Middle frontal gyrus (tissue), 1 donor: Measurements from ENCODE around the gene VPS25.
"Not testable (repeated sequence)": the region's sequence is repeated elsewhere in the genome, so short reads cannot be mapped to it uniquely, and the experiment has no call there.

Experiments used
- DNase-seq: peaks from one replicate; pipeline ENCODE4 v3.0.0-alpha.2; 2015; ENCODE audit warnings: low spot score; ENCODE audit errors: extremely low spot score

Gene VPS25

DNA sequence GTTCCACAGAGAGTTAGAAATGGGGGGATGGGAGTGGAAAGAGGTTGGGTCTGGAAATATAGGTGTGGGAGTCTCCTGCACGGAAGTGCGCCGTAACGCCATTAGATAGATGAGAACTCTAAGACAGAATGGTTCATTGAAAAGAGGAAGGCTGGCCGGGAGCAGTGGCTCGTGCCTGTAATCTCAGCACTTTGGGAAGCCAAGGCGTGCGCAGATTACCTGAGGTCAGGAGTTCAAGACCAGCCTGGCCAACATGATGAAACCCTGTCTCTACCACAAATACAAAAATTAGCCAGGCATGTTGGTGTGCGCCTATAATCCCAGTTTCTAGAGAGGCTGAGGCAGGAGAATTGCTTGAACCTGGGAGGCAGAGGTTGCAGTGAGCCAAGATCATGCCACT, 5.2 kb upstream of the VPS25 start:
- not testable (repeated sequence) for DNase-seq

DNA sequence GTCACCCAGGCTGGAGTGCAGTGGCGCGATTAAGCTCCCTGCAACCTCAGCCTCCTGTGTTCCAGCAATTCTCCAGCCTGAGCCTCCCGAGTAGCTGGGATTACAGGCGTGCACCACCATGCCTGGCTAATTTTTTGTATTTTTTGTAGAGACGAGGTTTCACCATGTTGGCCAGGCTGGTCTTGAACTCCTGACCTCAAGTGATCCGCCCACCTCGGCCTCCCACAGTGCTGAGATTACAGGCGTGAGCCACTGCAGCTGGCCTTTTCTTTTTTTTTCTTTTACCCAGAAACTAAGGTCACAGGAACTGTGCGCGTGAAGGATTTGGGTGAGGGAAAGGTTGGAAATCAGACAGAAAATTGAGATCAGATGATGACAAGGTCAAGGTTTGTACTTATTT, 3.3 kb upstream of the VPS25 start:
- DNase-seq, result not testable (repeated sequence)

DNA sequence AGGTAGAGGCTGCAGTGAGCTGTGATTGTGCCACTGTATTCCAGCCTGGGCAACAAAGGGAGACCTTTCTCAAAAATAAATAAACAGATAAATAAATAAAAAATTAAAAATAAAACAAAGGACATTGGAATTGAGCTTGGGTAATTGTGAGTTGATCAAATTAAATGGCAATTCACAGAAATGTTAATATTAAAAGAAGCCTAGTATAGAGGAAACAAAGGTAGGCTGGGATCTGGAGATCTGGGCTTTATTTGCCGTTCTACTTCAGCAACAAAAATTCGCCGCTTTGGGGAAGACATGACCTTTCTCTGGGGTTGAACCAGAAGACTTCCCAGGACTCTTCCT, 332 bp upstream of the VPS25 start:
- DNase-seq, result no peak

DNA sequence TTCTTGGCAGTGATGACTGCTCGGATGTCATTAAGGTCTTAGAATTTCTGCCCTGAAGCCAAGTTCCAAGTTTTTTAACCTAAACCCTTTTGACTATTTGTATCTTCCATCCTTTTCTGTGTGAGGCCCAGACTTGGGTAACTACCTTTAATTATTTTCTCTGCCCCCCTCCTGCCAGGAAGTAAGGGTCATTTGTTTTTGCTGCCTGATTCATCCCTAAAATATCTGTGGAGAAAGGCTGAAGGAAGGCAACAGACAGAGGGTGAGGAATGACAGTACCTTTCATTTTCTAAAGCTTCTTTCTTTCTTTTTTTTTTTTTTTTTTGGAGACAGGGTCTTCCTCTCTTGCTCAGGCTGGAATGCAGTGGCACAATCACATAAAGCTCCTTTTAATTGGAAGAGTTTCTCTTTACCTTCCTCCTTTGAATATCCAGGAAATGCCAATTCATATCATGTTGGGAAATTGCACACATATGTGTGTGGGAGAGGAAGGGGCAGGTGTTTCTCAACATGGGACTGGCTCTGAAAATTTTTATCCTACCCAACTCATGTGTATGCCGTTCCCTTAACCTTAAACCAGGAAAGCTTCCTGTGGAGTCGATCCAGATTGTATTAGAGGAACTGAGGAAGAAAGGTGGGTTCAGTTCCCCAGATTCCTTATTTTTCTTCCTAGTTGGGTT, 957 bp downstream of the VPS25 start:
- DNase-seq, result no peak

DNA sequence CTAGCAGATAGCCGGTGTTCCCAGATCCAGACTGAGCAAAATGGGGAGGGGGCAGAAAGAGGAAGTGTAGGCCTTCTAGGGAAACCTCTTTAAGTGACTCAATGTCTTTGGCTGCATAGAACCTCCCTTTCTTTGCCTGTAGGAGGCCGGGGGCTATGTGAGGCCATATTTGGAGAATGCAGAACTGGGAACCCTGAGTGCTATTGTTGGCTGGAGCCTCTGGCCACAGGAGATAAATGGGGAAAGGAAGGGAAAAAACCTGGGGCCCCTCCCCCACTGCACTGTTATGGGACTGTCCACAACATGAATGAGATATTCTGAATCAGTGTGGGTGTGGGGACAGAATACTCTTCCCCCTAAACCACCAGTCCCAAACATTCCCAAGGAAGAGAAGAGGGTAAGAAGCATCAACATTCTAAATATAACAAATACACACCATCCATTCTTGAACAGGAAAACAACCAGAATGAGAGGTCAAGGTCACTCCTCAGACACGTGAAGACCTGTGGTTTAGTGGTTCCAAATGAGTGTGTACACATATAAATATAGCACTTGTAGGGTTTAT, 2.4 kb downstream of the VPS25 start:
- DNase-seq, result no peak

DNA sequence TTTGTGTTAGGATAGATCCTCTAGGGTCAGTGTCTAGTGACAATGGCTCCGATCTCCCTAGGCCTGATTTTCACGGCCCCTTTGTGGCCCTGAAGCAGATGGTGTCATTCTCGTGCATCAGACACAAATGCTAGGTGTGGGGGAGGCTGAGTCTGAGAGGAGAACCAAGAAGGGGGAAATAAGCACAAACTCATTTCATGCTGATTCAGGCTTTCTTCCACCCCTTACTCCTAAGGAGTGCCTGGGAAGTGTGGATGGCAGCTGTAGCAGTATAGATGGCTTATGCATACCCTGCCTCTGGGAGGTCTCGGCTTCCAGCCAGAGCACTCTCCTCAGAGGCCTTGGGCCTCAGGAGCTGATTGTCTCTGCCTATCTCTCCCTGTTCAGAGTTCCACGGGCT, 5.3 kb downstream of the VPS25 start:
- no peak for DNase-seq

DNA sequence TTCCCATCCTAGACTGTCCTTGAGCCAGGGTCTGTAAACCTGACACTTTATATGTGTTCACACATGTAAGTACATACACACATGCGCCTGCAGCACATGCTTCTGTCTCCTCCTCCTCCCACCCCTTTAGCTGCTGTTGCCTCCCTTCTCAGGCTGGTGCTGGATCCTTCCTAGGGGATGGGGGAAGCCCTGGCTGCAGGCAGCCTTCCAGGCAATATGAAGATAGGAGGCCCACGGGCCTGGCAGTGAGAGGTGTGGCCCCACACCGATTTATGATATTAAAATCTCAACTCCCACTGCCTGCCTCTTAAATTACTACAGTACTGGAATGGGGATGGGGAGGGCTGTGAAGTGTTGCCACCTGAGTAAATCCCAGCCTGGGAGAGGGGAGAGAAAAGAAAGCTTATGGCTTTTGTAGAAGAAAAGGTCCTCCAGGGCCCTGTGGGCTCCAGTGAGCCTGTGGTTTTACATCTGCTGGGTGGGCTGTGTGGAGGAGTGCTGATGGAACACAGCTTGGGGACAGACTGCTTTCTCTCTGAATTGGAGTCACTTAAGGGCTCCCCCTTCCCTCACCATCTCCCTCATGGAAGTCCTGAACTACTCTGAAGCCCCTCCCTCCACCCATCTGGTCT, 6.2 kb downstream of the VPS25 start:
- no peak for DNase-seq

DNA sequence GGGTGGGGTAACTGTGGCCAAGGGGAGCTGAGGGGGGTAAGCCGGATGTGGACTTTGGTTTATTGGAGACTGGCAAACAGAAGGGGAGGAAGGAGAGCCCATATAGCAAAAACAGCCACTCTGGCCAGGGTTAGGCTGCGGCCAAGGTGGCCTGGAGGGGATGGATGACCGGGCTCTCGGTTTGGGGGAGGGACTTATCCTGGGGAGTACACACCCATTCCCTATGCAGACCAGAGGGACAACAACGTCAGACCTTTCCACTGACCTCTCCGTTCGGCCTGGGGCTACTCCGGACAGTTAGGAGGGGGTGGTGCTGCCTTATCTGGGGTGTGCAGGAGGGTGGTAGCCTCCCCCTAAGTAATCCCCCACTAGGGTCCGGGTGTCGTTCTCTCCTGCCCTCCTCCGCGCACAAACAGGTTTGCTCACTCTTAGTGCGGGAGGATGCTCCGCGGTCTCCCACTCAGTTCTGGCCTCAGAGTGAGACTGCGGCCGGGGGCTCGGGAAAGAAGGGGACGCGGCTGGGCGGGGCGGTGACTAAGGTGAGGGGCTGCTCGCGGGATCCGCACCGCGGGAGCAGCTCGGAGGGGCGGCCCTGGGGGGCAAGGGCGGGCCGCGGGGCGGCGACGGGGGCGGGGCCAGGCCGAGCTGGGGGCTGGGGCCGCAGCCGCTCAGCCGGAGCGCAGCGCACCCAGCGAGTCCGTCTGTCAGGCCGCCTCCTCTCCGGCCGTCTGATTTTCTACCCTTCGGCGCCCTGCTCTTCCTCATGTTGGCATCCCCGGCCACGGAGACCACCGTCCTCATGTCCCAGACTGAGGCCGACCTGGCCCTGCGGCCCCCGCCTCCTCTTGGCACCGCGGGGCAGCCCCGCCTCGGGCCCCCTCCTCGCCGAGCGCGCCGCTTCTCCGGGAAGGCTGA, 6.9 kb downstream of the VPS25 start, which contains the start of gene WNK4:
TSS of gene WNK4 (plus strand) at position 675 of the 915 bp plus-strand sequence. CDS start at position 764, 89 bp downstream.
- DNase-seq, result no peak

DNA sequence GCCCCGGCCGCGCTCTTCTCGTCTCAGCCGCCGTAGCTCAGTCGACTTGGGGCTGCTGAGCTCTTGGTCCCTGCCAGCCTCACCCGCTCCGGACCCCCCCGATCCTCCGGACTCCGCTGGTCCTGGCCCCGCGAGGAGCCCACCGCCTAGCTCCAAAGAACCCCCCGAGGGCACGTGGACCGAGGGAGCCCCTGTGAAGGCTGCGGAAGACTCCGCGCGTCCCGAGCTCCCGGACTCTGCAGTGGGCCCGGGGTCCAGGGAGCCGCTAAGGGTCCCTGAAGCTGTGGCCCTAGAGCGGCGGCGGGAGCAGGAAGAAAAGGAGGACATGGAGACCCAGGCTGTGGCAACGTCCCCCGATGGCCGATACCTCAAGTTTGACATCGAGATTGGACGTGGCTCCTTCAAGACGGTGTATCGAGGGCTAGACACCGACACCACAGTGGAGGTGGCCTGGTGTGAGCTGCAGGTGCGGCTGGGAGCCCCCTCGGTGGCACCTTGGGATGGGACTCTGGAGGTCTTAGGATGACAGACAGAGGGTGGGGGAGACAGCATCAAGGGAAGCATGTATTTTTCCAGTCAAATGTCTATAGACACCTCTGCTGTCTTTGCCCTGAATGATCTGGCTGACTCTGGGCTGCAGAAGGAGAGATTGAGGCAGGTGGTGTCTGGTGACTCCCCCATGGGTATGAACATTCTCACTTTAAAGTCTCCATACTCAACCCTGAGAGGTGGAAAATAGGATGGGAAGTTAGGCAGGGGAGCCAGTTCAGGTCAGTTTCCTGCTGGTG, 7.8 kb downstream of the VPS25 start:
- no peak for DNase-seq

DNA sequence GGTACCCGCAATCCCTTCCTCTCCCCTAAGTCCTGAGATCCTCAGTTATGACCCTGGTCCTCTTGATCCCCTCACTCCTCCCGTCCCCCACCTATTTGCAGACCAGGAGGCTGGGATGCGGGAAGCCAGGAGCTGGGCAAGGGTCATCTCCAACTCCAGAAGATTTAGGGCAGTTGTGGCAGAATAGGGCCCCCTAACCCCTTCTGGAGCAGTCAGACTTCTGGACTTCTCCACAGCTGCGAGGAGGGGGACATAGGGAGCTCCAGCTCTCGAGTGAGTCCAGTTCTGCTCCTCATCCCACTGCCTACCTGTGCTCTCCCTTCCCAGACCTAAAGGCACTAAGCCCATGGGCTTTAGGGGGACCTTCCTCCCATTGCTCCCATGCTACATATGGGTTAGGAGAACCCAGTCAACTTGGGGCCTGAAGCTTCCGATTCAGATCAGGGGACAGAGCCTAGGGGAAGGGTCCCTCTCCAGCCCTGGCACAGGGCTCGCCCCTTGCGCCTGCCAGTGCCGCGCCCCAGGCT, 8.5 kb downstream of the VPS25 start:
- no peak for DNase-seq

DNA sequence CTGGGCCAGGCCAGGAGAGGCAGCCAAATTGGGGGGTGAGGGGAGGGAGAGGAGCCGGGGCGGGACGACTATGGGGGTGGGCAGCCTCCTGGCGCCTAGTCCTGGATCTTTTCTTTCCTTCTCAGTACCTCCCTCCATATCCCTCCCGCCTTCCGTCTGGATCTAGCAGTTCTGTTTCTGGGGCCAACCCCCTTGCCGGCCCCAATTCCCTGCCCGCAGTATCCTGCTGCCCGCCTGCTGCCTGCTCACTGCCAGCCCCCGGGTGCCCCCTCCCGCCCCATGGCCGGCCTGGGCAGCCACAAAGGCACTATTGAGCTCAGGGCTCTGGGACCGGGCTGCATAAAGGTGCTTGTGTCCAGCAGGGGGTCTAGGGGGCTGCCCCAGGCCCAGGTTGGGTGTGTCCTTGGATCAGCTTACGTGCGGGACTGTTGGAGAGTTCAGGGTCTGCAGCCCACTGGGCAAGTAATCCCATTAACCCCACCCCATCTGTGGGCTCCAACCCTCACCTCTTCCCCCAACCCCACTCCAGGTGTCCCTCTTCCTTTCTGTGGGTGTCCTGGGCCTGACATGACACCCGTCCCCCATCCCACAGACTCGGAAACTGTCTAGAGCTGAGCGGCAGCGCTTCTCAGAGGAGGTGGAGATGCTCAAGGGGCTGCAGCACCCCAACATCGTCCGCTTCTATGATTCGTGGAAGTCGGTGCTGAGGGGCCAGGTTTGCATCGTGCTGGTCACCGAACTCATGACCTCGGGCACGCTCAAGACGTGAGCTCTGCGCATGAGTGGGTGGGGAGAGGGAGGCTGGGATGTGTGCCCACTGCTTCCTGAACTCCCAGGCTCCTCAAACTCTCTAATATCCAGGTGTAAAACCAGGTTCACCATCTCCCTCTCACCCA, 9.2 kb downstream of the VPS25 start:
- no peak for DNase-seq

DNA sequence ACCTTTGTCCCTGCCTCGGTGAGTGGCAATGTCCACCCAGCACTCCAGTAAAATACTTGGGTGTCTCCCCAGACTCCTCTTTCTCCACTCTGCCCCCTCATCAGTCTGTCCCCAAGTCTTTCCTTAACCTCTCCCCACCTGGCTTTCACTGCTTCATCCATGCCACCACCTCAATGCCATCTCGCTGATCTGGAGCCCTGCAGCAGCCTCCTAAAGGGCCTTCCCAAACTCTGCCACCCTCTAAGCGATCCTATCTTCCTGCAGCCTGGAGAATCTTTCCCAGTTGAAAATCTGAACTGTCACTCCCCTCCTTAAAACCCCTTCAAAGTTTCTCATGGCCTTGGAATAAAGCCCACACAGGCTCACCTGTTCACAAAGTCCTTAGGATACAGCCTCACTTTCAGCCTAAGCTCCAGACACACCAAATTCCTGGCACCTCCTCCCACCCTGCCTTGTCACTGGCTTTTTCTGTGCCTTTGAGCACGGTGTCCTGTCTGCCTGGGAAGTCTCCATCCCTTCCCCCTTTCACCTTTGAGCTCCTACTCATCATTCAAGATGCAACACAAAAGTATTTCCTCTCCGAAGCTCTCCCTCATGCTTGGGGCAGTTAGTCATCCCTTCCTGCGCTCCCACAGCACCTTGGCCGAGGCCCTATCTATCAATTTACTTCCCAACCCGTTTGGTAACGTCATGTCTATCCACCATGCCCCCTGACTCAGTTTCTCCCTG, 10.0 kb downstream of the VPS25 start:
- DNase-seq, result no peak

DNA sequence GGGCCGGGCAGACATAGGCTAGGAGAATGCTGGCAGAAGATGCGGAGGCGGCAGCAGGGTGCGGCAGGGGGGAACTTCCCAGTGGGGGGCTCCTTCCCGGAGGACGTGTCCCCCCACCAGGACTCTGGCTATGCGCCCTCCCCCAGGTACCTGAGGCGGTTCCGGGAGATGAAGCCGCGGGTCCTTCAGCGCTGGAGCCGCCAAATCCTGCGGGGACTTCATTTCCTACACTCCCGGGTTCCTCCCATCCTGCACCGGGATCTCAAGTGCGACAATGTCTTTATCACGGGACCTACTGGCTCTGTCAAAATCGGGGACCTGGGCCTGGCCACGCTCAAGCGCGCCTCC, 10.5 kb downstream of the VPS25 start:
- no peak for DNase-seq

DNA sequence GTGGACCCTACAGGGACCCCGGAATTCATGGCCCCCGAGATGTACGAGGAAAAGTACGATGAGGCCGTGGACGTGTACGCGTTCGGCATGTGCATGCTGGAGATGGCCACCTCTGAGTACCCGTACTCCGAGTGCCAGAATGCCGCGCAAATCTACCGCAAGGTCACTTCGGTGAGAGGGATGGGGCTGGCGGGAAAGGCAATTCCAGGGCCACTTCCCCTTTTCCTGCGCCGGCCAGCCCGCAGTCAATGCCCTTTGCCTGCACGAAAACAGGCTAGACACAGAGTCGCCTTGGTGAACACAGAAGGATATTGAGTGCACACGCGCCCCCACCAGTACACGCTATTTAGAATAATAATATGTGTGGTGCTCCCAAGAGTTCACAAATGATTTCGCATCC, 11.2 kb downstream of the VPS25 start:
- no peak for DNase-seq

DNA sequence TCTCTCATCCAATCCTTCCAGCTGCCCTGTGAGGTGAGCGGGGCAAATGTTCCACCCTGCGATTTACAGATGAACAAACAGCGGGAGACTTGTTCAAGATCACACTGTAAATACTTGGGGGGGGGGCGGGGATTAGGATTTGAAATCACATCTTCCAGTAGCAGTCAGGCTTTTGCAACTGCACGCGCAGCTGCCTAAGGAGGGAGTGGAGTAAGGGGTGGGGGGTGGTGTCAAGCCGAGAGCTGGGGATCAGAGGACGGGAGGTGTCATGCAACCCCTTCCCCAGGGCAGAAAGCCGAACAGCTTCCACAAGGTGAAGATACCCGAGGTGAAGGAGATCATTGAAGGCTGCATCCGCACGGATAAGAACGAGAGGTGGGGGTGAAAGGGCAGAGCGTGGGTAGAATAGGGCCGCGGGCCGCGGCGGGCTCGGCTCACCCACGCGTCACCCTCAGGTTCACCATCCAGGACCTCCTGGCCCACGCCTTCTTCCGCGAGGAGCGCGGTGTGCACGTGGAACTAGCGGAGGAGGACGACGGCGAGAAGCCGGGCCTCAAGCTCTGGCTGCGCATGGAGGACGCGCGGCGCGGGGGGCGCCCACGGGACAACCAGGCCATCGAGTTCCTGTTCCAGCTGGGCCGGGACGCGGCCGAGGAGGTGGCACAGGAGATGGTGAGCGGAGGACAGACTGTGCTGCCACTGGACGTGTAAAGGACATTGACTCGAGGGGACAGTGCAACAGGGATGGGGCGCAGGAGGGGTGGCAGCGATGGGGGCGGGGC, 11.8 kb downstream of the VPS25 start:
- DNase-seq, result no peak

DNA sequence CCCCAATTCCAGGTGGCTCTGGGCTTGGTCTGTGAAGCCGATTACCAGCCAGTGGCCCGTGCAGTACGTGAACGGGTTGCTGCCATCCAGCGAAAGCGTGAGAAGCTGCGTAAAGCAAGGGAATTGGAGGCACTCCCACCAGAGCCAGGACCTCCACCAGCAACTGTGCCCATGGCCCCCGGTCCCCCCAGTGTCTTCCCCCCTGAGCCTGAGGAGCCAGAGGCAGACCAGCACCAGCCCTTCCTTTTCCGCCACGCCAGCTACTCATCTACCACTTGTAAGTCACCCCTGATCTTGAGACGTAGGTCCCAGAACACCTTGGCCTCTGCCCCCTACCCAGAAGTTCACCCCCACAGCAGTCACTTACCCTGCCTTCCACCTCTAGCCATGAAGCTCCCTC, 14.0 kb downstream of the VPS25 start:
- no peak for DNase-seq

DNA sequence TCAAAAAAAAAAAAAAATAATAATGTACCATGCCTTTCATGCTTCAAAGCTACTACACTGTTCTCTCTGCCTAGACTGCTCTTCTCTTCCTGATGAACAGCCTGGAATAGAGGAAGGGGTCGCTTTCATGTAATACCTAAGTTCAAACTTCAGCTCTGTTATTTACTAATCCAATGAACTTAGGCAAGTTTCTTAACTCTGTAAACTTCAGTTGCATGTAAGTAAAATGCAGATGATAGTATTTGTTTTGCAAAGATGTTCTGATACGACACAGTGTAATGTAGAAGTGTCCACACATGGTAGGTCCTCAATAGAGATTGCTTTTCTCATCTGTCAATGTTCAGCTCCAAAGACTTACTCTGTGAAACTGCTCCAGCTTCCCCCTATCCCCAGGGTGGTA, 18.7 kb downstream of the VPS25 start:
- DNase-seq, result no peak

DNA sequence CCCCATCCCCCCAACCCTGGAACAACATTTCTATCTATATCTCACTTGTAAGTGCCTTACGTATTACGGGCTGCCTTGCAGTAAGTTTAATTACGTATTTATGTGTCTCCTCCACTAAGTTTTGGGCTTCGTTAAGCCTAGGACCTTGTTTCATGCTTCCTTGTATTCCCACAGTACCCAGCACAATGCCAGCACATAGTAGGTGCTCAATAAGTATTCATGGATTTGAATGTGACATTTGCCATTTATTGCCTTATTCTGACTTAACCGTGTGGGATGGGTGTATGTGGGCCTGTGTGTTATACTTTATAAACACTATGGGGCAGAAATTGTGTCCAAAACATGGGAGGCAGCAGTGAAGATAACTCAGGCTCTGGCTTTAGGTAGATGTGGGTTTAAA, 19.3 kb downstream of the VPS25 start:
- no peak for DNase-seq

DNA sequence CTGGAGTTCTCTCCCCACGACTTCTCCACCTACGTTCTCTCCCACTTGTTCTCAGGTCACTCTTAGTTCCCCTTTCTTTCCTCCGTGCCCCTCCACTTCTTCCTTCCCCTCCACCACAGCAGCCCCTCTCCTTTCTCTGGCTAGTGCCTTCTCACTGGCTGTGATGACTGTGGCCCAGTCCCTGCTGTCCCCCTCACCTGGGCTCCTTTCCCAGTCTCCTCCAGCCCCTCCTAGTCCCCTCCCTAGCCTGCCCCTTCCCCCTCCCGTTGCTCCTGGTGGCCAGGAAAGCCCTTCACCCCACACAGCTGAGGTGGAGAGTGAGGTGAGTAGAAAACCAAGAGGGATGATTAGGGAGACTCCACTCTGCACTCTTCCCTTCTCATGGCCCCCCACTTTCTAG, 21.8 kb downstream of the VPS25 start:
- DNase-seq, result no peak
